Inflammatory macrophage (primary cell): ENCODE data around the gene SPRR2E.
"Not testable (repeated sequence)": the region's sequence is repeated elsewhere in the genome, so short reads cannot be mapped to it uniquely, and the experiment has no call there.

ENCODE experiments used
- DNase-seq, 2 donors: peaks; one replicate each; pipeline ENCODE4 v3.0.0-alpha.2; 2020 to 2022

The SPRR2E gene

DNA sequence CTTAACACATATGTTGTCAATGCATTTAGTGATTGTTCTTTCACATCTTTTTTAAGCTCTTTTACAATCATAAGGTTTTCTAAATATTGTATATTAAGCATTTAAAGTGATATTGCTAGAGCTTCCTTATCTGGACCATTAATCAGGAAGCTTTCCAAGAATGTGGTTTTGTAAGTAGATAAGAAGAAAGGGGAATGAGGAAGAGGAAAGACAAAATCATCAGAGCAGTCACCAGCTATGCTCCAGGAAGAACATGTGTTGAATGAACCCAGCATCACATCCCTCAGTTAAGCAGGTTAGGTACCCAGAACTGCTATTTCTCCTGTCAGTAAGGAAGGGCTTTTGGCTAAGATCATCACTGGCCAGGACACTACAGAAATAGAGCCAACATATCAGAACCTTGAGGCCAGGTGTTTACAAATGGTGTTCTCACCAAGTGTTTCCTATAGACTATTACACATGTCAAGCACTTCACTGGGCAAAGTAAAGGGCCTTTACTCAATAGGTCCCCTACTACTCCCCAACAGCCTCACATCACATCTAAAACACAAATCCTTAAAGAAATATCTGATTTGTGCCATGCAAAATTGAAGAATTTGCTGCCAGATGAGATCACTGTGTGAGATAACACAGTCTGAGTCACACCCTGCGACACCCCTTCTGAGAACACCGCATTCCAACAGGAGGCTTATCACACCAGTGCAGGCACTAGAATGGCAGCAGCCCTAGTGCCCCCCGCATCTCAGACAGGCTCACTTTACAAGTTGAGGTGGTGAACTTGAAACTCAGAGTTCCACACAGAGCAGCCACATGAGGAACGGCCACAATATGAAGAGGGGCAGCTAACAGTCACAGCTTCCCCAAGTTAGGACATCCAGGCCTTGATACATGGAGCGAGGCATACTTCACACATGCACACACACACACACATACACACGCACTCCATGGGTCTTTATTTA is 35.2 kb downstream of the SPRR2E start:
- no peak for DNase-seq

DNA sequence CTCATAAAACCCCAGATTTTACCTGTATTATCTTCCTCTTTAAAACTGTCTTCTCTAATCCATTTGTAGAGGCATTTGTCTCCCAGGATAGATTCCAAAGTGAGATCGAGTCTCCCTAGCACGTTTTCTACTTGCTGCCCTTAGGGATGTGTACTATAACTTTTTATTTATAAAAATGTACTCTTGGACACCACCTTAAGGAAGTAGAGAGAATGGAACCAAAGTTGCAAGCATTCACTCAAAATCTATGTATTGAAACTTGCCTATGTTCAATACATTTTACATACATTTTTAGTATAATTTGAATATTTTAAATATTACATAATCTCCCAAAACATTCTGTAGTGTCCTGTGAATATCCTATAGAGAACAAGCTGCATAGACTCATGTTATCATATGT is 36.2 kb downstream of the SPRR2E start:
- no peak for DNase-seq

DNA sequence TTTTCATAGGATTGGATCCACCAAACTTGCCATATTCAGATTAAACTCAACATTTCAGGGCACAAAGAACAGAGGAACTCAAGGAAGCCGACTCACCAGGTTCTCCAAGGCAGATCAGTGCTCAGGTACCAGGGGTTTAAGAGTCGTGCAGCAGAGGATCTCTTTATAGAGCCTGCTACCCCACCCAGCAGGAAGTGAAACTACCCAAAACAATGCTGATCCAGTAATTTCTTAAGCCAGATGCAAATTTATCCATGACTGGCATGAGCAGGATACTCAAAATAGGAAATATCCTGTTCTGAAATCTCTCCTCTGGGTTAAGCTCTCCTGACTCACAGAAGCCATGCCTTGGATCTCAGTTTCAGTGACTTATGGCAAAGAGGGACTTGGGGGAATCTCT is 37.0 kb downstream of the SPRR2E start, which contains the start of gene SPRR2A:
Gene SPRR2A, minus strand, starts transcription at position 138 of the 400 bp plus-strand sequence. CDS start 777 bp downstream, outside the sequence.
- no peak for DNase-seq

DNA sequence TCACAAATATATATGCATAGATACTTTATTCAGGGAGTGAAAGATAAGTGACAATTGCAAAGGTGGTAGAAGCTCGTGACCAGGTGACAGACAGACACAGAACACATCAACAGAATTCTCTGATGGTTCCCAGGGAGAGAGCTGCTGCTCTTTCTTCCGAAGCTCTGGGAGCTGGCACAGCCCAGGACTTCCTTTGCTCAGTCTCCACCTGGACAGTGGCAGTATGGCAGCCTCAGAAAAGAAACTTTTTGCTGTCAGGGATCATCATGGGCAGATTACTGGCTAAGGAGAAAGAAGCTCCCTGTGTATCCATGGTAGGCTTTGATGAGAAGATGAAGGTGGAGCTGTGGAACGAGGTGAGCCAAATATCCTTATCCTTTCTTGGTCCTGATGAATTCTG is 38.2 kb downstream of the SPRR2E start:
- DNase-seq = not testable (repeated sequence)

DNA sequence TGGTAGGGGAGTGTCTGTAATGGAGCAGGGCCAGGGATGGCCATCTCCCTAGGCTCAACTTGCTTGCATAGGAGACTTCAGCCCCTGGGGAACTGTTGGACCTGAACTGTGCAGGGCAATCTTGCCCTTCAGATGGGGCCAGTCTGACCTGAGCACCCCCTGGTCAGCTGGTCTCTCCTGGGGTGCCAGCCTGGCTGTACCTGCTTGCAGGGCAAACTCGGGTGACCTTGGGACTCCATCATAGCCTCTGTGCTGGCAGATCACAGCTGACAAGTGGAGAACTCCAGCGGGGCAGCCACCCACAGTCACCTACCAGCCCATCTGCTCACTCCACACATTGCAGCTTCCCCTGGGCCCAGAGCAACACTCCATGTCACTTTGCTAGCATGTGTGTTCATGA is 45.1 kb downstream of the SPRR2E start:
- DNase-seq = no peak
